Measurements from ENCODE around the gene KIF9.

- TF ChIP-seq, protein P1, sequence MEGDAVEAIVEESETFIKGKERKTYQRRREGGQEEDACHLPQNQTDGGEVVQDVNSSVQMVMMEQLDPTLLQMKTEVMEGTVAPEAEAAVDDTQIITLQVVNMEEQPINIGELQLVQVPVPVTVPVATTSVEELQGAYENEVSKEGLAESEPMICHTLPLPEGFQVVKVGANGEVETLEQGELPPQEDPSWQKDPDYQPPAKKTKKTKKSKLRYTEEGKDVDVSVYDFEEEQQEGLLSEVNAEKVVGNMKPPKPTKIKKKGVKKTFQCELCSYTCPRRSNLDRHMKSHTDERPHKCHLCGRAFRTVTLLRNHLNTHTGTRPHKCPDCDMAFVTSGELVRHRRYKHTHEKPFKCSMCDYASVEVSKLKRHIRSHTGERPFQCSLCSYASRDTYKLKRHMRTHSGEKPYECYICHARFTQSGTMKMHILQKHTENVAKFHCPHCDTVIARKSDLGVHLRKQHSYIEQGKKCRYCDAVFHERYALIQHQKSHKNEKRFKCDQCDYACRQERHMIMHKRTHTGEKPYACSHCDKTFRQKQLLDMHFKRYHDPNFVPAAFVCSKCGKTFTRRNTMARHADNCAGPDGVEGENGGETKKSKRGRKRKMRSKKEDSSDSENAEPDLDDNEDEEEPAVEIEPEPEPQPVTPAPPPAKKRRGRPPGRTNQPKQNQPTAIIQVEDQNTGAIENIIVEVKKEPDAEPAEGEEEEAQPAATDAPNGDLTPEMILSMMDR (IDR thresholded peaks at IDR 0.05; ENCODE audit: insufficient read depth, low read length), result no peak
- TF ChIP-seq, protein P2, sequence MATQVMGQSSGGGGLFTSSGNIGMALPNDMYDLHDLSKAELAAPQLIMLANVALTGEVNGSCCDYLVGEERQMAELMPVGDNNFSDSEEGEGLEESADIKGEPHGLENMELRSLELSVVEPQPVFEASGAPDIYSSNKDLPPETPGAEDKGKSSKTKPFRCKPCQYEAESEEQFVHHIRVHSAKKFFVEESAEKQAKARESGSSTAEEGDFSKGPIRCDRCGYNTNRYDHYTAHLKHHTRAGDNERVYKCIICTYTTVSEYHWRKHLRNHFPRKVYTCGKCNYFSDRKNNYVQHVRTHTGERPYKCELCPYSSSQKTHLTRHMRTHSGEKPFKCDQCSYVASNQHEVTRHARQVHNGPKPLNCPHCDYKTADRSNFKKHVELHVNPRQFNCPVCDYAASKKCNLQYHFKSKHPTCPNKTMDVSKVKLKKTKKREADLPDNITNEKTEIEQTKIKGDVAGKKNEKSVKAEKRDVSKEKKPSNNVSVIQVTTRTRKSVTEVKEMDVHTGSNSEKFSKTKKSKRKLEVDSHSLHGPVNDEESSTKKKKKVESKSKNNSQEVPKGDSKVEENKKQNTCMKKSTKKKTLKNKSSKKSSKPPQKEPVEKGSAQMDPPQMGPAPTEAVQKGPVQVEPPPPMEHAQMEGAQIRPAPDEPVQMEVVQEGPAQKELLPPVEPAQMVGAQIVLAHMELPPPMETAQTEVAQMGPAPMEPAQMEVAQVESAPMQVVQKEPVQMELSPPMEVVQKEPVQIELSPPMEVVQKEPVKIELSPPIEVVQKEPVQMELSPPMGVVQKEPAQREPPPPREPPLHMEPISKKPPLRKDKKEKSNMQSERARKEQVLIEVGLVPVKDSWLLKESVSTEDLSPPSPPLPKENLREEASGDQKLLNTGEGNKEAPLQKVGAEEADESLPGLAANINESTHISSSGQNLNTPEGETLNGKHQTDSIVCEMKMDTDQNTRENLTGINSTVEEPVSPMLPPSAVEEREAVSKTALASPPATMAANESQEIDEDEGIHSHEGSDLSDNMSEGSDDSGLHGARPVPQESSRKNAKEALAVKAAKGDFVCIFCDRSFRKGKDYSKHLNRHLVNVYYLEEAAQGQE (IDR thresholded peaks at IDR 0.05; ENCODE audit: insufficient replicate concordance, low read depth), result no peak
Observed at GRCh38 chr3:47314056-47314764, 31.6 kb upstream of the KIF9 start.
